Measurements from ENCODE around the gene SUSD1. TPM values are rescaled to one million over a fixed set of nuclear protein-coding genes. Genes with fewer than 3 reads are reported as not detected.

SUSD1 gene
- total and polyA plus RNA-seq, 2 of the 13 experiments (the other 11 are each of a cell fraction or from before 2014, with no cell fraction given), result 25.9 to 32.3 TPM

DNA sequence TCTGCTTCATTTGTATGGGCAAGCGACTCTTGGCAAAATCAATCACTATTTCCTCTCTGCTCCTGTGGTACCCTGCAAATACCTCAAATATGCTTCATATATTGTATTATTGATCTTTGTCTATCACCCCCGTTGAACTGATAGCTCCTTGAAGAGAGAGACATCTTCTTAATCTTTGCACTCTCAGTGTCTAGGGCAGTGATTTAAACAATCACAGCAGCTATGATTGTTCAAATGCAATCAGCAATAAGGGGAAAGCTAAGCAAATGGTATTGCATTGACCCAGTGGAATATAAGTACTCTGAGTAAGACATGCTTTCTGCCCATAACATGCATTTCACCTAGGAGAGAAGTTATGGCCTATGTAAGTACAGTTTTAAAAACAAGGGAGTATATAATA, 90.2 kb downstream of the SUSD1 start:
- no peaks in the 10 kb centered on the region for H3K27me3 ChIP-seq (ENCODE audit: control insufficient read depth in 1 of 2, insufficient read depth in 2 of 2, low read length in 2 of 2)
- no peak overlapping the region for H3K27ac ChIP-seq (ENCODE audit: extremely low read length, insufficient read depth, low read length)
- in situ Hi-C loops (cut with HindIII; ENCODE audit: extremely low pct_ligation_motif_present, low pct_unique_long_range_greater_than_20kb) (loop anchor here (25.0 kb wide), 1 partner anchor 627 kb away; the partner anchor contains the start of gene INIP), intact Hi-C loops (cut with micrococcal nuclease; ENCODE audit: unreplicated experiment) (no loop called here)
- H3K9me3 ChIP-seq (ENCODE audit: low read length), result no peaks in the 10 kb centered on the region
- ATAC-seq (no peak), DNase-seq (ENCODE audit: low spot score) (no peak), FAIRE-seq (no peak)
- POLR2A ChIA-PET, result no interaction called here
- no peak overlapping the region for H3K9ac ChIP-seq (ENCODE audit: insufficient read depth, low read depth, low read length)
- no peaks in the 10 kb centered on the region for H4K20me1 ChIP-seq (ENCODE audit: insufficient read depth, low read length)
- no peak overlapping the region for H3K4me3 ChIP-seq (replicated peaks in 1 of 3; ENCODE audit: insufficient read depth in 1 of 3, low read depth in 2 of 3, low read length in 3 of 3)
- H3K36me3 ChIP-seq (replicated peaks in 1 of 2; ENCODE audit: control insufficient read depth in 1 of 2, insufficient read depth in 2 of 2, low read length in 2 of 2), result peaks cover 1 to 38% of the 10 kb centered on the region in 2 experiments; a peak in 4 of 5 replicates
- H3K4me1 ChIP-seq (ENCODE audit: insufficient read depth, low read length), result no peaks in the 10 kb centered on the region
- 94% methylated on average over 2 of the region's 2 CpGs for WGBS (ENCODE audit: low lambda C conversion rate)
- CTCF ChIA-PET (ENCODE audit: low intra/inter-chr PET ratio, low total read pairs), result no interaction called here
- no TSS peak for BruUV-seq (replicated peaks)
- no peaks in the 10 kb centered on the region for H3K79me2 ChIP-seq (ENCODE audit: insufficient read depth, low read length)
- H3K4me2 ChIP-seq (ENCODE audit: low read depth, low read length), result no peak overlapping the region
- TF ChIP-seq ZNF547 (CRISPR knock-in tag; IDR thresholded peaks at IDR 0.05), result no peak
- TF ChIP-seq ZNF678 (CRISPR knock-in tag; IDR thresholded peaks at IDR 0.05), result no peak
- no peak for TF ChIP-seq BCL6 (CRISPR knock-in tag; IDR thresholded peaks at IDR 0.05)
- no peak for TF ChIP-seq HOXA3 (CRISPR knock-in tag; IDR thresholded peaks at IDR 0.05)
- no peak overlapping the region for H2AFZ ChIP-seq (ENCODE audit: low read length)

DNA sequence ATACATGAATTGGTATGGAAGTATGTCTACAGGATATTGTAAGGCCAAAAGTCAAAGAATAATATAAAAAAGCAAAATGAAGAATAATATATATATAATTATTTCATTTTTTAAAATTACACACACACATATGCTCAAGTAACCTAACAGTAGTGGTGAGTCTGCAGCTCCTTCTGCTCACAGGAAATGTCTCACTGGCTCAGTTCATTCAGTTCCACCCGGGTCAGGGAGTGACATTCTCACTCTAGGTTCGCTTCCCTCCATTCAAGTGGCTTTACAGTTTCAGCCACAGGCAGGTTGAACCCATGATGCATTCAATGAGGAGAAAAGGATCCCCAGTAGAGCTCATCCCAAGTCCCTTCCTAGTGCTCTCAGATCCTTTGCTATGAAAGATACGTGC, 90.8 kb downstream of the SUSD1 start:
- ATAC-seq (no peak), FAIRE-seq (no peak), DNase-seq (ENCODE audit: low spot score) (no peak)
- in situ Hi-C loops (cut with HindIII; ENCODE audit: extremely low pct_ligation_motif_present, low pct_unique_long_range_greater_than_20kb) (loop anchor here (25.0 kb wide), 1 partner anchor 628 kb away; the partner anchor contains the start of gene INIP), intact Hi-C loops (cut with micrococcal nuclease; ENCODE audit: unreplicated experiment) (no loop called here)
- no peaks in the 10 kb centered on the region for H3K9me3 ChIP-seq (ENCODE audit: low read length)
- H3K9ac ChIP-seq (ENCODE audit: insufficient read depth, low read depth, low read length), result no peak overlapping the region
- H3K4me2 ChIP-seq (ENCODE audit: low read depth, low read length), result no peak overlapping the region
- POLR2A ChIA-PET, result no interaction called here
- peaks cover 1 to 38% of the 10 kb centered on the region in 2 experiments; a peak in 4 of 5 replicates for H3K36me3 ChIP-seq (replicated peaks in 1 of 2; ENCODE audit: control insufficient read depth in 1 of 2, insufficient read depth in 2 of 2, low read length in 2 of 2)
- BruUV-seq (replicated peaks), result no TSS peak
- H4K20me1 ChIP-seq (ENCODE audit: insufficient read depth, low read length), result no peaks in the 10 kb centered on the region
- no peak overlapping the region for H3K27ac ChIP-seq (ENCODE audit: extremely low read length, insufficient read depth, low read length)
- WGBS (ENCODE audit: low lambda C conversion rate), result 96% methylated on average over 3 of the region's 3 CpGs
- H3K27me3 ChIP-seq (ENCODE audit: control insufficient read depth in 1 of 2, insufficient read depth in 2 of 2, low read length in 2 of 2), result no peaks in the 10 kb centered on the region
- no peaks in the 10 kb centered on the region for H3K4me1 ChIP-seq (ENCODE audit: insufficient read depth, low read length)
- H3K79me2 ChIP-seq (ENCODE audit: insufficient read depth, low read length), result no peaks in the 10 kb centered on the region
- H2AFZ ChIP-seq (ENCODE audit: low read length), result no peak overlapping the region
- CTCF ChIA-PET (ENCODE audit: low intra/inter-chr PET ratio, low total read pairs), result no interaction called here
- H3K4me3 ChIP-seq (replicated peaks in 1 of 3; ENCODE audit: insufficient read depth in 1 of 3, low read depth in 2 of 3, low read length in 3 of 3), result no peak overlapping the region
- no peak for TF ChIP-seq HCFC1 (IDR thresholded peaks at IDR 0.05; ENCODE audit: low read depth, low read length)
- no peak for TF ChIP-seq RORA (CRISPR knock-in tag; IDR thresholded peaks at IDR 0.05)
- TF ChIP-seq, protein P1, sequence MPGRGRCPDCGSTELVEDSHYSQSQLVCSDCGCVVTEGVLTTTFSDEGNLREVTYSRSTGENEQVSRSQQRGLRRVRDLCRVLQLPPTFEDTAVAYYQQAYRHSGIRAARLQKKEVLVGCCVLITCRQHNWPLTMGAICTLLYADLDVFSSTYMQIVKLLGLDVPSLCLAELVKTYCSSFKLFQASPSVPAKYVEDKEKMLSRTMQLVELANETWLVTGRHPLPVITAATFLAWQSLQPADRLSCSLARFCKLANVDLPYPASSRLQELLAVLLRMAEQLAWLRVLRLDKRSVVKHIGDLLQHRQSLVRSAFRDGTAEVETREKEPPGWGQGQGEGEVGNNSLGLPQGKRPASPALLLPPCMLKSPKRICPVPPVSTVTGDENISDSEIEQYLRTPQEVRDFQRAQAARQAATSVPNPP (CRISPR knock-in tag; IDR thresholded peaks at IDR 0.05), result no peak
- TF ChIP-seq FOXC1 (CRISPR knock-in tag; IDR thresholded peaks at IDR 0.05; ENCODE audit: borderline replicate concordance), result no peak
- TF ChIP-seq, protein P2, sequence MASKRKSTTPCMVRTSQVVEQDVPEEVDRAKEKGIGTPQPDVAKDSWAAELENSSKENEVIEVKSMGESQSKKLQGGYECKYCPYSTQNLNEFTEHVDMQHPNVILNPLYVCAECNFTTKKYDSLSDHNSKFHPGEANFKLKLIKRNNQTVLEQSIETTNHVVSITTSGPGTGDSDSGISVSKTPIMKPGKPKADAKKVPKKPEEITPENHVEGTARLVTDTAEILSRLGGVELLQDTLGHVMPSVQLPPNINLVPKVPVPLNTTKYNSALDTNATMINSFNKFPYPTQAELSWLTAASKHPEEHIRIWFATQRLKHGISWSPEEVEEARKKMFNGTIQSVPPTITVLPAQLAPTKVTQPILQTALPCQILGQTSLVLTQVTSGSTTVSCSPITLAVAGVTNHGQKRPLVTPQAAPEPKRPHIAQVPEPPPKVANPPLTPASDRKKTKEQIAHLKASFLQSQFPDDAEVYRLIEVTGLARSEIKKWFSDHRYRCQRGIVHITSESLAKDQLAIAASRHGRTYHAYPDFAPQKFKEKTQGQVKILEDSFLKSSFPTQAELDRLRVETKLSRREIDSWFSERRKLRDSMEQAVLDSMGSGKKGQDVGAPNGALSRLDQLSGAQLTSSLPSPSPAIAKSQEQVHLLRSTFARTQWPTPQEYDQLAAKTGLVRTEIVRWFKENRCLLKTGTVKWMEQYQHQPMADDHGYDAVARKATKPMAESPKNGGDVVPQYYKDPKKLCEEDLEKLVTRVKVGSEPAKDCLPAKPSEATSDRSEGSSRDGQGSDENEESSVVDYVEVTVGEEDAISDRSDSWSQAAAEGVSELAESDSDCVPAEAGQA (IDR thresholded peaks at IDR 0.05; ENCODE audit: low read depth), result no peak
- TF ChIP-seq, protein P2 (CRISPR knock-in tag; IDR thresholded peaks at IDR 0.05; ENCODE audit: borderline replicate concordance), result no peak
- TF ChIP-seq ZNF224 (CRISPR knock-in tag; IDR thresholded peaks at IDR 0.05), result no peak

Measured in HepG2 (cell line).